ENCODE data around the gene CASP2.

Gene CASP2

GRCh38 chr7:143304938-143305337 lies 16.8 kb downstream of the CASP2 start:
- no peak overlapping the region for H3K4me3 ChIP-seq (ENCODE audit: low read depth in 1 of 2, low read length in 2 of 2)
- H3K9me3 ChIP-seq (ENCODE audit: control insufficient read depth in 1 of 2, low read length in 2 of 2), result no peaks in the 10 kb centered on the region
- H3K9ac ChIP-seq (ENCODE audit: low read depth in 1 of 2, low read length in 2 of 2), result no peak overlapping the region
- peaks cover 8 to 14% of the 10 kb centered on the region in 2 donors for H3K4me1 ChIP-seq (ENCODE audit: control insufficient read depth in 1 of 2, insufficient read depth in 2 of 2, low read length in 2 of 2)
- H3K36me3 ChIP-seq (ENCODE audit: control insufficient read depth in 1 of 2, insufficient read depth in 2 of 2, low read length in 2 of 2), result peaks cover 56 to 72% of the 10 kb centered on the region in 2 donors
- no peaks in the 10 kb centered on the region for H3K27me3 ChIP-seq (ENCODE audit: control insufficient read depth in 1 of 2, insufficient read depth in 2 of 2, low read length in 2 of 2)
- no peak overlapping the region for H3K27ac ChIP-seq (ENCODE audit: low read depth, low read length)

- Histone ChIP-seq H3K27me3 (ENCODE audit: control insufficient read depth in 1 of 2, insufficient read depth in 2 of 2, low read length in 2 of 2) (no peaks in the 10 kb centered on the region), H3K9ac (ENCODE audit: low read depth in 1 of 2, low read length in 2 of 2) (peak overlapping the region in 1 of 2 donors; percentile 27), H3K36me3 (ENCODE audit: control insufficient read depth in 1 of 2, insufficient read depth in 2 of 2, low read length in 2 of 2) (peaks cover 50 to 66% of the 10 kb centered on the region in 2 donors), H3K4me3 (ENCODE audit: low read depth in 1 of 2, low read length in 2 of 2) (peak overlapping the region in 1 of 2 donors; percentile 18), H3K4me1 (ENCODE audit: control insufficient read depth in 1 of 2, insufficient read depth in 2 of 2, low read length in 2 of 2) (peaks cover 8 to 11% of the 10 kb centered on the region in 2 donors), H3K9me3 (ENCODE audit: control insufficient read depth in 1 of 2, low read length in 2 of 2) (no peaks in the 10 kb centered on the region), H3K27ac (ENCODE audit: low read depth, low read length) (no peak overlapping the region)
Measured at GRCh38 chr7:143305423-143306070, 17.4 kb downstream of the CASP2 start.

DNA sequence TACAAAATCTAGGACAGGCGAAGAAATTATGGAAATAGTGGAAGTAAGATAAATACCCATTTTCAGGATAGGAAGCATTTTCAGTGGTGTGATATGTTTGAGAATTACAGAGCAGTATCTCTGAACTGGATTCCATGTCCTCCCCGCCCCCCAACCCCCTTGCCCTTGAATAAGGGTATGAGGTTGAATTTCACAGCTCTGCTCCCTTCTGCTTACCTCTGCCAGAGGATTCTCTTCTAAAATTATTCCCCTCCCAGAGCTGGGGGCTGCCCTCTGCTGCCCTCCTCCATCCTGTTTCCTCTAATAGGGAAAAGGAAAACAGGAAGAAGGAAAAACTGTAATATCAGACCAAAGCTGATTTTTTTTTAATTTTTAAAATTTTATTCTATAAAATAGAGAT lies 20.5 kb downstream of the CASP2 start:
- H3K36me3 ChIP-seq (ENCODE audit: control insufficient read depth in 1 of 2, insufficient read depth in 2 of 2, low read length in 2 of 2), result peaks cover 27 to 38% of the 10 kb centered on the region in 2 donors
- no peak overlapping the region for H3K9ac ChIP-seq (ENCODE audit: low read depth in 1 of 2, low read length in 2 of 2)
- no peaks in the 10 kb centered on the region for H3K27me3 ChIP-seq (ENCODE audit: control insufficient read depth in 1 of 2, insufficient read depth in 2 of 2, low read length in 2 of 2)
- peaks cover 8 to 11% of the 10 kb centered on the region in 2 donors for H3K4me1 ChIP-seq (ENCODE audit: control insufficient read depth in 1 of 2, insufficient read depth in 2 of 2, low read length in 2 of 2)
- H3K4me3 ChIP-seq (ENCODE audit: low read depth in 1 of 2, low read length in 2 of 2), result no peak overlapping the region
- no peaks in the 10 kb centered on the region for H3K9me3 ChIP-seq (ENCODE audit: control insufficient read depth in 1 of 2, low read length in 2 of 2)
- H3K27ac ChIP-seq (ENCODE audit: low read depth, low read length), result no peak overlapping the region

GRCh38 chr7:143314127-143314526 lies 26.0 kb downstream of the CASP2 start:
- no peak overlapping the region for H3K27ac ChIP-seq (ENCODE audit: low read depth, low read length)
- no peaks in the 10 kb centered on the region for H3K27me3 ChIP-seq (ENCODE audit: control insufficient read depth in 1 of 2, insufficient read depth in 2 of 2, low read length in 2 of 2)
- H3K9ac ChIP-seq (ENCODE audit: low read depth in 1 of 2, low read length in 2 of 2), result no peak overlapping the region
- H3K9me3 ChIP-seq (ENCODE audit: control insufficient read depth in 1 of 2, low read length in 2 of 2), result no peaks in the 10 kb centered on the region
- H3K4me1 ChIP-seq (ENCODE audit: control insufficient read depth in 1 of 2, insufficient read depth in 2 of 2, low read length in 2 of 2), result peaks cover 2 to 4% of the 10 kb centered on the region in 2 donors
- H3K4me3 ChIP-seq (ENCODE audit: low read depth in 1 of 2, low read length in 2 of 2), result no peak overlapping the region
- no peaks in the 10 kb centered on the region for H3K36me3 ChIP-seq (ENCODE audit: control insufficient read depth in 1 of 2, insufficient read depth in 2 of 2, low read length in 2 of 2)

- Histone ChIP-seq H3K36me3 (ENCODE audit: control insufficient read depth in 1 of 2, insufficient read depth in 2 of 2, low read length in 2 of 2) (no peaks in the 10 kb centered on the region), H3K9ac (ENCODE audit: low read depth in 1 of 2, low read length in 2 of 2) (no peak within 1 kb of the TSS), H3K27me3 (ENCODE audit: control insufficient read depth in 1 of 2, insufficient read depth in 2 of 2, low read length in 2 of 2) (no peaks in the 10 kb centered on the region), H3K9me3 (ENCODE audit: control insufficient read depth in 1 of 2, low read length in 2 of 2) (no peaks in the 10 kb centered on the region), H3K27ac (ENCODE audit: low read depth, low read length) (no peak within 1 kb of the TSS), H3K4me3 (ENCODE audit: low read depth in 1 of 2, low read length in 2 of 2) (no peak within 1 kb of the TSS), H3K4me1 (ENCODE audit: control insufficient read depth in 1 of 2, insufficient read depth in 2 of 2, low read length in 2 of 2) (peaks cover 7 to 10% of the 10 kb centered on the region in 2 donors)
Measured at GRCh38 chr7:143315776-143316175, 27.6 kb downstream of the CASP2 start, which contains the start of gene CLCN1. Gene CLCN1 (plus strand): TSS chr7:143316111. CDS start chr7:143316213, 102 bp downstream.

DNA sequence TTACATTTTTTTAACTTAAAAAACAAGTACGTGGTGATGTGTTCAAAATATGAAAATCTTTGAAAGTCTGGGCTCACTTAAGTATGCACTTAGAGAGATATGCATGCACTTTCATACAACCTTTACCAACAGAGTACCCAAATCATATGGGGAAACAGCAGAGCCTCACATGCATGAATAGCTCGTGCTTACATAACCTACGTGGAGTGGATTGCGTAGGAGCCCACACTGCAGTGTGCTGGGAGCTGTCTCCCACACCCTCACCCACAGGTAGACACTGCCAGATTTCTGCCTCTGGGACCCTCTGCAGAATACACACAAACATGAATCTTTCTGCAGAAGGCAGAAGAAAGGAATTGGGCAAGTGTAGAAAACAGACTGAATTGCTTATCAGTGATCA lies 28.3 kb downstream of the CASP2 start:
- no peak overlapping the region for H3K9ac ChIP-seq (ENCODE audit: low read depth in 1 of 2, low read length in 2 of 2)
- no peak overlapping the region for H3K27ac ChIP-seq (ENCODE audit: low read depth, low read length)
- H3K9me3 ChIP-seq (ENCODE audit: control insufficient read depth in 1 of 2, low read length in 2 of 2), result no peaks in the 10 kb centered on the region
- no peak overlapping the region for H3K4me3 ChIP-seq (ENCODE audit: low read depth in 1 of 2, low read length in 2 of 2)
- H3K4me1 ChIP-seq (ENCODE audit: control insufficient read depth in 1 of 2, insufficient read depth in 2 of 2, low read length in 2 of 2), result peaks cover 14 to 16% of the 10 kb centered on the region in 2 donors
- H3K36me3 ChIP-seq (ENCODE audit: control insufficient read depth in 1 of 2, insufficient read depth in 2 of 2, low read length in 2 of 2), result no peaks in the 10 kb centered on the region
- H3K27me3 ChIP-seq (ENCODE audit: control insufficient read depth in 1 of 2, insufficient read depth in 2 of 2, low read length in 2 of 2), result no peaks in the 10 kb centered on the region

- Histone ChIP-seq H3K27me3 (ENCODE audit: control insufficient read depth in 1 of 2, insufficient read depth in 2 of 2, low read length in 2 of 2) (no peaks in the 10 kb centered on the region), H3K36me3 (ENCODE audit: control insufficient read depth in 1 of 2, insufficient read depth in 2 of 2, low read length in 2 of 2) (no peaks in the 10 kb centered on the region), H3K9me3 (ENCODE audit: control insufficient read depth in 1 of 2, low read length in 2 of 2) (no peaks in the 10 kb centered on the region), H3K4me3 (ENCODE audit: low read depth in 1 of 2, low read length in 2 of 2) (no peak overlapping the region), H3K27ac (ENCODE audit: low read depth, low read length) (no peak overlapping the region), H3K9ac (ENCODE audit: low read depth in 1 of 2, low read length in 2 of 2) (no peak overlapping the region), H3K4me1 (ENCODE audit: control insufficient read depth in 1 of 2, insufficient read depth in 2 of 2, low read length in 2 of 2) (peaks cover 19% of the 10 kb centered on the region in 2 donors)
Measured at GRCh38 chr7:143318661-143319060, 30.5 kb downstream of the CASP2 start.

DNA sequence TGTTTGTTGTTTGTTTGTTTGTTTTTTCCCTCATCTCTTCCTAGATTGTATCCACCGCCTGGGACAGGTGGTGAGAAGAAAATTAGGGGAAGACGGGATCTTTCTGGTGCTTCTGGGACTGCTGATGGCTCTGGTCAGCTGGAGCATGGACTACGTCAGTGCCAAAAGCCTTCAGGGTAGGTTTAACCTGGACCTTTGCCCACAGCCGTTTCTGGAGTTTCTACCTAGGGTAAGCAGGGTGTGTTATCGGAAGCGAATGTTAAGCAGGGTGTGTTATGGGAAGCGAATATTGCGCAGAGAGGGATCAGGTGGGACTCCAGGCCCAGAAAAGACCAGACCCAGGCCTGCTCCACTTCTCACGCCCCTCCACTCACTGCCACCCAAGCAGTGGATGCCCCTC lies 32.5 kb downstream of the CASP2 start:
- Histone ChIP-seq H3K9ac (ENCODE audit: low read depth in 1 of 2, low read length in 2 of 2) (peak overlapping the region in 1 of 2 donors; percentile 49), H3K4me3 (ENCODE audit: low read depth in 1 of 2, low read length in 2 of 2) (no peak overlapping the region), H3K4me1 (ENCODE audit: control insufficient read depth in 1 of 2, insufficient read depth in 2 of 2, low read length in 2 of 2) (peaks cover 19 to 24% of the 10 kb centered on the region in 2 donors), H3K27me3 (ENCODE audit: control insufficient read depth in 1 of 2, insufficient read depth in 2 of 2, low read length in 2 of 2) (no peaks in the 10 kb centered on the region), H3K27ac (ENCODE audit: low read depth, low read length) (no peak overlapping the region), H3K9me3 (ENCODE audit: control insufficient read depth in 1 of 2, low read length in 2 of 2) (no peaks in the 10 kb centered on the region), H3K36me3 (ENCODE audit: control insufficient read depth in 1 of 2, insufficient read depth in 2 of 2, low read length in 2 of 2) (no peaks in the 10 kb centered on the region)

GRCh38 chr7:143321242-143321641 lies 33.1 kb downstream of the CASP2 start:
- H3K4me1 ChIP-seq (ENCODE audit: control insufficient read depth in 1 of 2, insufficient read depth in 2 of 2, low read length in 2 of 2), result peaks cover 19 to 24% of the 10 kb centered on the region in 2 donors
- no peak overlapping the region for H3K27ac ChIP-seq (ENCODE audit: low read depth, low read length)
- H3K9ac ChIP-seq (ENCODE audit: low read depth in 1 of 2, low read length in 2 of 2), result peak overlapping the region in 1 of 2 donors; percentile 49
- no peaks in the 10 kb centered on the region for H3K9me3 ChIP-seq (ENCODE audit: control insufficient read depth in 1 of 2, low read length in 2 of 2)
- peak overlapping the region in 1 of 2 donors; percentile 9 for H3K4me3 ChIP-seq (ENCODE audit: low read depth in 1 of 2, low read length in 2 of 2)
- no peaks in the 10 kb centered on the region for H3K27me3 ChIP-seq (ENCODE audit: control insufficient read depth in 1 of 2, insufficient read depth in 2 of 2, low read length in 2 of 2)
- no peaks in the 10 kb centered on the region for H3K36me3 ChIP-seq (ENCODE audit: control insufficient read depth in 1 of 2, insufficient read depth in 2 of 2, low read length in 2 of 2)

- no peak overlapping the region for H3K27ac ChIP-seq (ENCODE audit: low read depth, low read length)
- H3K27me3 ChIP-seq (ENCODE audit: control insufficient read depth in 1 of 2, insufficient read depth in 2 of 2, low read length in 2 of 2), result no peaks in the 10 kb centered on the region
- peaks cover 19 to 24% of the 10 kb centered on the region in 2 donors for H3K4me1 ChIP-seq (ENCODE audit: control insufficient read depth in 1 of 2, insufficient read depth in 2 of 2, low read length in 2 of 2)
- H3K4me3 ChIP-seq (ENCODE audit: low read depth in 1 of 2, low read length in 2 of 2), result no peak overlapping the region
- H3K9ac ChIP-seq (ENCODE audit: low read depth in 1 of 2, low read length in 2 of 2), result no peak overlapping the region
- H3K9me3 ChIP-seq (ENCODE audit: control insufficient read depth in 1 of 2, low read length in 2 of 2), result no peaks in the 10 kb centered on the region
- H3K36me3 ChIP-seq (ENCODE audit: control insufficient read depth in 1 of 2, insufficient read depth in 2 of 2, low read length in 2 of 2), result no peaks in the 10 kb centered on the region
Measured at GRCh38 chr7:143321734-143322133, 33.6 kb downstream of the CASP2 start.
